Prostate gland (tissue), 2 donors: ENCODE measurements around the gene ERCC5. TPM values are rescaled to one million over a fixed set of nuclear protein-coding genes. Genes with fewer than 3 reads are reported as not detected.

Experiments used
- DNase-seq: peaks from one replicate; pipeline ENCODE4 v3.0.0-alpha.2; 2019; ENCODE audit warnings: low spot score
- H3K27ac ChIP-seq, 2 donors: fragments of 200-600 bp; sonication (generic); 2 replicates each; pipeline ENCODE4 v1.5.1; 2017 to 2019
- H3K27me3 ChIP-seq: fragments of 200-600 bp; sonication (generic); replicated peaks from 2 replicates; pipeline ENCODE4 v1.5.1; 2019; ENCODE audit not compliant: insufficient read depth
- H3K36me3 ChIP-seq, 2 donors: fragments of 200-600 bp; sonication (generic); 1 replicate in 1 of 2; 2 replicates in 1 of 2; pipeline versions ENCODE4 v1.5.1 to v1.8.1; 2017 to 2019
- H3K4me1 ChIP-seq: fragments of 200-600 bp; sonication (generic); replicated peaks from 2 replicates; pipeline ENCODE4 v1.5.1; 2019
- H3K4me3 ChIP-seq, 2 donors: fragments of 200-600 bp; sonication (generic); 2 replicates each; pipeline ENCODE4 v1.5.1; 2017 to 2019
- H3K9me3 ChIP-seq: fragments of 200-600 bp; sonication (generic); 2 replicates; pipeline ENCODE4 v1.5.1; 2017
- POLR2A ChIP-seq: fragments of 450-650 bp; IDR thresholded peaks from one replicate; pipeline ENCODE4 v1.6.1; 2016; ENCODE audit warnings: antibody characterized with exemption, mild to moderate bottlenecking
- POLR2AphosphoS5 ChIP-seq: sonication (generic); formaldehyde crosslinking; IDR thresholded peaks from one replicate; pipeline ENCODE4 v1.6.1; 2017; ENCODE audit warnings: antibody characterized with exemption
- WGBS: methylation state at CpG from one replicate; pipeline ENCODE4 v1.1.5; 2018; 5-methylcytosine and 5-hydroxymethylcytosine counted together
- intact Hi-C: fragments of 100-400 bp; cut with DNase I; formaldehyde crosslinking; loops from one replicate; pipeline ENCODE4 v1.14.2; 2022
- total RNA-seq, 2 donors: library from RNA; depleted of rRNA; stranded (reverse); fragments of >200 nt; gene quantifications; one replicate each; pipeline ENCODE4 v1.1.0, GENCODE V29; 2016
- TF ChIP-seq, protein P1 (sequence below), 4 experiments: fragments of 200-600 bp in 2 of 4; fragments of 450-650 bp in 2 of 4; sonication (generic) in 2 of 4; IDR thresholded peaks; 1 replicate in 3 of 4; 2 replicates in 1 of 4; pipeline ENCODE4 v1.5.1; 2016 to 2019; ENCODE audit warnings: antibody characterized with exemption in 4 of 4, mild to moderate bottlenecking in 2 of 4, moderate library complexity in 2 of 4

ERCC5 gene
- total RNA-seq, 2 donors from 2014 or later: 60.9 to 72.7 TPM

DNA sequence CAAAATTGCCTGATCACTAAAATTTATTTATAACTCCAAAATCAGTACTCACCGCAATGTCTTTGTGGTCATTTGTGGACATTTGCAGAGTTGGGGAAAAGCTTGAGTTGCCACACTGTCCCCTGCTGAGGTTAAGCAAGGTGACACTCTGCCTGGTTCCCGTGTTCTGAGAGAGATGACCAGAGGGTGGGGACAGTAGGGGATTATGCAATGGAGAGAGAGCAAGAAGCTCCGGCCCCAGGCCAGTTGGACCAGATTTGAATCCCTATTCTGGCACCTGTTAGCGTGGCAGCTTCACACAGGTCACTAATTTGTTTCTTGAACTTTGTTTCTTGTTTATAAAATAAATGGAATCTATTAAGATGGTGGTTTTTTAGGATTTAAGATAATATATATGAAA lies 17.8 kb downstream of the ERCC5 start:
- peaks cover 12 to 19% of the 10 kb centered on the region in 2 donors for H3K36me3 ChIP-seq
- no peak overlapping the region for H3K4me3 ChIP-seq
- no peaks in the 10 kb centered on the region for H3K27me3 ChIP-seq
- no peaks in the 10 kb centered on the region for H3K4me1 ChIP-seq
- intact Hi-C loops: no loop called here
- no peak for DNase-seq
- WGBS: 72% methylated on average over 4 of the region's 4 CpGs
- TF ChIP-seq POLR2AphosphoS5: no peak
- TF ChIP-seq, protein P1, sequence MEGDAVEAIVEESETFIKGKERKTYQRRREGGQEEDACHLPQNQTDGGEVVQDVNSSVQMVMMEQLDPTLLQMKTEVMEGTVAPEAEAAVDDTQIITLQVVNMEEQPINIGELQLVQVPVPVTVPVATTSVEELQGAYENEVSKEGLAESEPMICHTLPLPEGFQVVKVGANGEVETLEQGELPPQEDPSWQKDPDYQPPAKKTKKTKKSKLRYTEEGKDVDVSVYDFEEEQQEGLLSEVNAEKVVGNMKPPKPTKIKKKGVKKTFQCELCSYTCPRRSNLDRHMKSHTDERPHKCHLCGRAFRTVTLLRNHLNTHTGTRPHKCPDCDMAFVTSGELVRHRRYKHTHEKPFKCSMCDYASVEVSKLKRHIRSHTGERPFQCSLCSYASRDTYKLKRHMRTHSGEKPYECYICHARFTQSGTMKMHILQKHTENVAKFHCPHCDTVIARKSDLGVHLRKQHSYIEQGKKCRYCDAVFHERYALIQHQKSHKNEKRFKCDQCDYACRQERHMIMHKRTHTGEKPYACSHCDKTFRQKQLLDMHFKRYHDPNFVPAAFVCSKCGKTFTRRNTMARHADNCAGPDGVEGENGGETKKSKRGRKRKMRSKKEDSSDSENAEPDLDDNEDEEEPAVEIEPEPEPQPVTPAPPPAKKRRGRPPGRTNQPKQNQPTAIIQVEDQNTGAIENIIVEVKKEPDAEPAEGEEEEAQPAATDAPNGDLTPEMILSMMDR (IDR thresholded peaks at IDR 0.05): no peak
- TF ChIP-seq POLR2A: no peak
- no peak overlapping the region for H3K27ac ChIP-seq
- H3K9me3 ChIP-seq: no peaks in the 10 kb centered on the region

DNA sequence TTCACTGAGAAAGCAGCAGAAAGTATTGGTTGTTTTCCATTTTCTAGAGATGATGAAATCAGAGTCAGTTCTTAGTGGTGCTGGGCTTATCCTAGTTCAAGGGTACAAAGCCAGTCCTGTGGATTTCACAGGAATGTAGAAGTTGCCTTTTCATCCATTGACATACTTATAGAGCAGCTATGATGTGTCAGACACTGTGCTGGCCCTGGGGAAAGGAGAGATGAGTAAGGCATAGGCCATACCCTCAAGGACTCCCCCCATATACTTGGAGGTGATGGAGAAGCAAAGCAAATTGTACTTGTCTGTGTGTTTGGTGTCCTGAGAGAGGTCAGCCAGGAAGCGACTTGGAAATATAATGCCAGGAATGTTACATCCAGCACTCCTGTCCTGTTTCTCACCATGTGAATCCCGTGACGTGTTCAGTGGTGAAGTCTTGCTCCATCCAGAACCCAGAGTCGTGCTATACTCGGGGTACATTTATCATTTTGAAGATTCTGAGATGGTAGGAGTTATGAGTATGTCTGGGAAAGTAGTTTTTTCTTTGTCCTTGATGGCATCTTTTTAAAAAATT lies 22.6 kb downstream of the ERCC5 start:
- Histone ChIP-seq H3K9me3 (no peaks in the 10 kb centered on the region), H3K4me1 (no peaks in the 10 kb centered on the region), H3K27me3 (no peaks in the 10 kb centered on the region), H3K27ac (no peak overlapping the region), H3K4me3 (no peak overlapping the region), H3K36me3 (peaks cover 6% of the 10 kb centered on the region in 2 donors)
- TF ChIP-seq POLR2A: no peak
- TF ChIP-seq, protein P1 (IDR thresholded peaks at IDR 0.05): no peak
- TF ChIP-seq POLR2AphosphoS5: no peak
- 79% methylated on average over 5 of the region's 5 CpGs for WGBS
- intact Hi-C loops: no loop called here
- no peak for DNase-seq

DNA sequence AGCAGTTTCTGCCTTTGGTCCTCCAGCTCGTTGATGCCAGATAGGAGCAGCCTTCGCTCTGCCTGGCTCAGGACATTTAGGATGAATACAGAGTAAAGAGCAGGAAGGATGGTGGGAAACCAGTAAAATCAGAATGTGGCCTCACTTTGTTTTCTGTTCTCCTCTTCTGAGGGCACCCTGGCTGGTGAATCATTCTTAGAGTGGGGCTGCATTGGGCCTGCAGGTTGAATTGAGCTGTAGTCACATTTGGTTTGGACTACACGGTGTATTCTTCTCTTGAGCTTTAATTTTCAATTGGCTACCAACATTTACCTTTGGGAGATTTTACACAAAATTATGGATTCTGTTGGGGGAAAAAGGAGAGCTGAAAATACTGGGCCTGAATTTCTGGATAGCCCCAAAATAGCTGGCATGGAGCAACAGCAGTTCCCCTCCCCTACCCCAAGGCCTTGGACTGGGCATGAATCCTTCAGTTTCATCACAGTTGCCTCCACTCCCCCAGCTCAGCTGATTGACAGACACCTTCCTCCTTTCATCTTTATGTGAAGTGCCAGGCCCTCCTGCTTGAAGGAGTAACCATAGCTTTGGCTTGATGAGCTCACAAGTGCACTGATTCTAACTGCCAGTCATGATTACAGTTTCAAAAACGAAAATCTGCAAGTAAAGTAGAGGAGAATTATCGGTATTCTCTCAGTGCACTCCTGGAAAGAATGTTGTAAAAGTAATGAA lies 24.3 kb downstream of the ERCC5 start:
- no peak for DNase-seq
- WGBS: 50% methylated on average over 5 of the region's 5 CpGs
- Histone ChIP-seq H3K36me3 (peaks cover 6% of the 10 kb centered on the region in 2 donors), H3K27ac (no peak overlapping the region), H3K4me3 (no peak overlapping the region), H3K4me1 (no peaks in the 10 kb centered on the region), H3K27me3 (no peaks in the 10 kb centered on the region), H3K9me3 (no peaks in the 10 kb centered on the region)
- TF ChIP-seq POLR2AphosphoS5 (no peak), POLR2A (no peak)
- TF ChIP-seq, protein P1 (IDR thresholded peaks at IDR 0.05): no peak
- intact Hi-C loops: no loop called here

DNA sequence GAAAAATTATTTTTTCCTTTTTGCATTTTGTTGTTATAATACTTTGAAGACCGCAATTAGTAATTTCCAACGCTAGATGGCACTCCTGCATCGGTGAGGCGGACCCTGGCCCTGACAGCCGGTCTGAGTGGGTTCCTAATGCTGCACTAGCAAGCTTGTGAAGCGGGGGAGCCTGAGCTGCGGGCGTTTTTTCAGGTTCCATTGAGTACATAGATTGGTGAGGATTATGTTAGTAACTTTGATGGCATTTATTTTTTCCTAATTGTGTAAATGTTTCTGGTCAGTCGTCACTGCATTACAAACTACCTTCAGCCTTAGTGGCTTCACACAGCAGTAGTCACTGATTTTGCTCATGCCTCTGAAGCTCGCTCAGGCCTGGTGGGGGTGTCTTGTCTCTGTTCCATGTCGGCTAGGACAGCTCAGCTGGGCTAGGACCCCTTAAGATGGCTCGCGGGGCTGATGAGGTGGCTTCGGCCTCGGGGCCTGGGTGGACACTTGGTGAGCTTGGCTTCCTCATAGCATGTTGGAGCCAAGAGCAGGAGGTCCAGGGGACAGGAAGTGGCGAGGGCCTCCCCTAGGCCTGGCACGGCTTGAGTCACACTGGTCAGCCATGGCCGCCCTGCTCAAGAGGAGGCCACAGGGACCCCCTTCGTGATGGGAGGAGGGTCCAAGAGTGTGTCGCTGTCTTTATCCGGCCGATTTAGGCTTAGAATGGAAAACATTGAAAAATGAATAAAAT lies 25.0 kb downstream of the ERCC5 start:
- H3K27ac ChIP-seq: no peak overlapping the region
- H3K9me3 ChIP-seq: no peaks in the 10 kb centered on the region
- H3K36me3 ChIP-seq: peaks cover 6% of the 10 kb centered on the region in 2 donors
- no peak overlapping the region for H3K4me3 ChIP-seq
- DNase-seq: peak; percentile 35
- intact Hi-C loops: no loop called here
- 53% methylated on average over 22 of the region's 22 CpGs for WGBS
- no peaks in the 10 kb centered on the region for H3K4me1 ChIP-seq
- no peaks in the 10 kb centered on the region for H3K27me3 ChIP-seq
- no peak for TF ChIP-seq POLR2AphosphoS5
- TF ChIP-seq, protein P1 (IDR thresholded peaks at IDR 0.05): peak in 3 of 4 experiments; percentile 48 to 55 (median 49)
- TF ChIP-seq POLR2A: no peak
